Thyroid gland (tissue), 4 donors: ENCODE results near the gene MAP3K7CL. TPM values are rescaled to one million over a fixed set of nuclear protein-coding genes. Genes with fewer than 3 reads are reported as not detected.

Experiments
- DNase-seq, 2 donors: peaks; one replicate each; pipeline ENCODE4 v3.0.0-alpha.2; 2019
- H3K27ac ChIP-seq, 3 donors: fragments of 200-600 bp; sonication (generic); 1 replicate in 2 of 3; 2 replicates in 1 of 3; pipeline ENCODE4 v1.5.1; 2016 to 2019; ENCODE audit warnings: mild to moderate bottlenecking in 1 of 3, moderate library complexity in 1 of 3
- H3K27me3 ChIP-seq: fragments of 200-600 bp; sonication (generic); one replicate; pipeline ENCODE4 v1.5.1; 2019
- H3K36me3 ChIP-seq, 2 donors: fragments of 200-600 bp; sonication (generic); one replicate each; pipeline ENCODE4 v1.5.1; 2016 to 2019
- H3K4me1 ChIP-seq, 2 donors: fragments of 200-600 bp; sonication (generic); one replicate each; pipeline ENCODE4 v1.5.1; 2017 to 2019
- H3K4me3 ChIP-seq, 3 donors: fragments of 200-600 bp; sonication (generic); replicated peaks in 1 of 3; 1 replicate in 2 of 3; 2 replicates in 1 of 3; pipeline ENCODE4 v1.5.1; 2016; ENCODE audit warnings: mild to moderate bottlenecking in 1 of 3
- H3K9me3 ChIP-seq: fragments of 200-600 bp; sonication (generic); one replicate; pipeline ENCODE4 v1.5.1; 2017
- CTCF ChIP-seq, 6 experiments: fragments of 200-600 bp in 3 of 6; fragments of 450-650 bp in 3 of 6; sonication (generic) in 3 of 6; IDR thresholded peaks; one replicate each; pipeline ENCODE4 v1.5.1; 2016 to 2019; ENCODE audit warnings: antibody characterized with exemption in 6 of 6, mild to moderate bottlenecking in 2 of 6, inconsistent platforms in 1 of 6, moderate library complexity in 1 of 6
- POLR2A ChIP-seq, 2 donors: fragments of 450-650 bp; IDR thresholded peaks; one replicate each; pipeline ENCODE4 v1.6.1; 2017; ENCODE audit warnings: antibody characterized with exemption in 2 of 2, mild to moderate bottlenecking in 2 of 2, moderate library complexity in 1 of 2
- WGBS, 2 donors: methylation state at CpG; one replicate each; pipeline ENCODE4 v1.1.5; 2017; 5-methylcytosine and 5-hydroxymethylcytosine counted together
- intact Hi-C: fragments of 100-400 bp; cut with DNase I; formaldehyde crosslinking; loops from one replicate; pipeline ENCODE4 v1.15.1; 2023
- total RNA-seq, 4 donors: library from RNA; depleted of rRNA; stranded (reverse); fragments of >200 nt; gene quantifications; one replicate each; pipeline ENCODE4 v1.2.3, GENCODE V29; 2016

Gene MAP3K7CL
- total RNA-seq, 4 donors from 2014 or later: 4.1 to 8.0 (median 4.9) TPM

- Histone ChIP-seq H3K4me3 (no peak overlapping the region), H3K4me1 (peaks cover 0 to 7% of the 10 kb centered on the region in 2 donors), H3K27me3 (no peaks in the 10 kb centered on the region), H3K27ac (peak overlapping the region; percentile 34 to 54 (median 34)), H3K36me3 (no peaks in the 10 kb centered on the region), H3K9me3 (no peaks in the 10 kb centered on the region)
- intact Hi-C loops: no loop called here
- DNase-seq: no peak
- TF ChIP-seq CTCF (IDR thresholded peaks at IDR 0.05) (no peak), POLR2A (IDR thresholded peaks at IDR 0.05) (no peak)
- WGBS, 2 donors: 51 to 58% methylated on average over 5 of the region's 5 CpGs
These were observed 14.9 kb downstream of the MAP3K7CL start for GRCh38 chr21:29145354-29145782.

- peak overlapping the region in 2 of 3 donors; percentile 34 to 54 for H3K27ac ChIP-seq
- intact Hi-C loops: no loop called here
- TF ChIP-seq POLR2A (IDR thresholded peaks at IDR 0.05) (no peak), CTCF (IDR thresholded peaks at IDR 0.05) (no peak)
- WGBS, 2 donors: 76 to 77% methylated on average over 7 of the region's 7 CpGs
- H3K36me3 ChIP-seq: no peaks in the 10 kb centered on the region
- no peak for DNase-seq
- H3K27me3 ChIP-seq: no peaks in the 10 kb centered on the region
- H3K4me1 ChIP-seq: peaks cover 0 to 7% of the 10 kb centered on the region in 2 donors
- no peaks in the 10 kb centered on the region for H3K9me3 ChIP-seq
- H3K4me3 ChIP-seq: no peak overlapping the region
These were observed 15.5 kb downstream of the MAP3K7CL start for GRCh38 chr21:29145852-29146453.

- H3K9me3 ChIP-seq: no peaks in the 10 kb centered on the region
- peaks cover 0 to 7% of the 10 kb centered on the region in 2 donors for H3K4me1 ChIP-seq
- no peak overlapping the region for H3K27ac ChIP-seq
- H3K27me3 ChIP-seq: no peaks in the 10 kb centered on the region
- H3K36me3 ChIP-seq: no peaks in the 10 kb centered on the region
- TF ChIP-seq POLR2A (IDR thresholded peaks at IDR 0.05): no peak
- TF ChIP-seq CTCF (IDR thresholded peaks at IDR 0.05): no peak
- intact Hi-C loops: no loop called here
- H3K4me3 ChIP-seq: no peak overlapping the region
- DNase-seq: no peak
- WGBS, 2 donors: 71 to 81% methylated on average over 1 of the region's 1 CpG
These were observed 16.3 kb downstream of the MAP3K7CL start for GRCh38 chr21:29146726-29147125.

- Histone ChIP-seq H3K36me3 (no peaks in the 10 kb centered on the region), H3K27me3 (no peaks in the 10 kb centered on the region), H3K4me3 (no peak overlapping the region), H3K4me1 (peaks cover 0 to 7% of the 10 kb centered on the region in 2 donors), H3K9me3 (no peaks in the 10 kb centered on the region), H3K27ac (no peak overlapping the region)
- TF ChIP-seq POLR2A (IDR thresholded peaks at IDR 0.05) (no peak), CTCF (IDR thresholded peaks at IDR 0.05) (no peak)
- DNase-seq: no peak
- intact Hi-C loops: no loop called here
- 63 to 79% methylated on average over 5 of the region's 5 CpGs for WGBS, 2 donors
These were observed 18.1 kb downstream of the MAP3K7CL start for GRCh38 chr21:29148530-29148929.

GRCh38 chr21:29149808-29150425 lies 19.5 kb downstream of the MAP3K7CL start:
- Histone ChIP-seq H3K36me3 (no peaks in the 10 kb centered on the region), H3K4me1 (peaks cover 0 to 4% of the 10 kb centered on the region in 2 donors), H3K9me3 (no peaks in the 10 kb centered on the region), H3K27ac (no peak overlapping the region), H3K27me3 (no peaks in the 10 kb centered on the region), H3K4me3 (no peak overlapping the region)
- TF ChIP-seq CTCF (IDR thresholded peaks at IDR 0.05) (no peak), POLR2A (IDR thresholded peaks at IDR 0.05) (no peak)
- DNase-seq: no peak
- WGBS, 2 donors: 81 to 89% methylated on average over 3 of the region's 3 CpGs
- intact Hi-C loops: no loop called here
